HepG2 (cell line): ENCODE data around the gene NFIL3. TPM values are rescaled to one million over a fixed set of nuclear protein-coding genes. Genes with fewer than 3 reads are reported as not detected.

Source experiments
- AFF4 ChIP-seq: sonication (generic); formaldehyde crosslinking; IDR thresholded peaks from 2 replicates; pipeline ENCODE4 v1.4.0; 2020; ENCODE audit warnings: missing genetic modification reagents
- KDM6A ChIP-seq: IDR thresholded peaks from 2 replicates; pipeline ENCODE4 v1.6.1; 2016; ENCODE audit warnings: low read depth
- LRRFIP1 ChIP-seq: sonication (generic); formaldehyde crosslinking; conservative IDR thresholded peaks from 2 replicates; pipeline ENCODE4 v1.4.0; 2020; ENCODE audit warnings: missing genetic modification reagents
- PREB ChIP-seq: sonication (generic); formaldehyde crosslinking; IDR thresholded peaks from 2 replicates; pipeline ENCODE4 v1.4.0; 2020; ENCODE audit warnings: missing genetic modification reagents
- RFX3 ChIP-seq: IDR thresholded peaks from 2 replicates; pipeline ENCODE4 v1.6.1; 2016; ENCODE audit warnings: missing biosample characterization, missing genetic modification reagents
- SAP130 ChIP-seq: IDR thresholded peaks from 2 replicates; pipeline ENCODE4 v1.6.1; 2016; ENCODE audit warnings: low read depth
- ZNF207 ChIP-seq: fragments of 450-650 bp; IDR thresholded peaks from 2 replicates; pipeline ENCODE4 v1.6.1; 2016; ENCODE audit warnings: antibody characterized with exemption, borderline replicate concordance
- ZNF468 ChIP-seq: sonication (generic); formaldehyde crosslinking; IDR thresholded peaks from 2 replicates; pipeline ENCODE4 v1.8.0; 2022; ENCODE audit warnings: mild to moderate bottlenecking, moderate library complexity, missing genetic modification reagents
- polyA plus RNA-seq, 8 experiments: library from polyadenylated mRNA; depleted of rRNA in 3 of 8; stranded (reverse) in 7 of 8; unstranded in 1 of 8; fragments of >200 nt; fragmentation: Illumina TruSeq in 4 of 8; extraction: Trizol in 4 of 8; gene quantifications; 2 replicates each; pipeline versions ENCODE4 v1.2.1 to v1.2.3, GENCODE V29; 2011 to 2016; ENCODE audit warnings: low read depth in 4 of 8, missing spikeins in 1 of 8, mixed read lengths in 1 of 8; ENCODE audit not compliant: insufficient read depth in 1 of 8
- total RNA-seq, 5 experiments: library from RNA; depleted of rRNA; stranded (reverse); fragments of >200 nt; fragmentation: Illumina TruSeq; extraction: Trizol; gene quantifications; 2 replicates each; pipeline ENCODE4 v1.2.3, GENCODE V29; 2016; ENCODE audit warnings: low read depth in 1 of 5
- TF ChIP-seq, protein P1 (sequence below): sonication (generic); formaldehyde crosslinking; IDR thresholded peaks from 2 replicates; pipeline ENCODE4 v1.4.0; 2020; ENCODE audit warnings: missing genetic modification reagents
- TF ChIP-seq, protein P2 (sequence below), 2 experiments: sonication (generic) in 1 of 2; formaldehyde crosslinking in 1 of 2; IDR thresholded peaks; 2 replicates each; pipeline versions ENCODE4 v1.4.0 to v1.6.1; 2018 to 2020; ENCODE audit warnings: missing genetic modification reagents in 2 of 2, borderline replicate concordance in 1 of 2, low read depth in 1 of 2, mild to moderate bottlenecking in 1 of 2, missing biosample characterization in 1 of 2
- TF ChIP-seq, protein P3 (sequence below): IDR thresholded peaks from 2 replicates; pipeline ENCODE4 v1.6.1; 2018; ENCODE audit warnings: missing genetic modification reagents
- TF ChIP-seq, protein P4 (sequence below): sonication (generic); formaldehyde crosslinking; IDR thresholded peaks from 2 replicates; pipeline ENCODE4 v1.4.0; 2020; ENCODE audit warnings: mild to moderate bottlenecking, missing genetic modification reagents
- TF ChIP-seq, protein P5 (sequence below): sonication (generic); formaldehyde crosslinking; IDR thresholded peaks from 2 replicates; pipeline ENCODE4 v1.5.0; 2020; ENCODE audit warnings: mild to moderate bottlenecking, missing genetic modification reagents, borderline replicate concordance

The NFIL3 gene
- total and polyA plus RNA-seq, 2 of the 13 experiments (the other 11 are each of a cell fraction or from before 2014, with no cell fraction given) = 46.6 to 54.2 TPM

- TF ChIP-seq LRRFIP1 (CRISPR knock-in tag) (no peak), PREB (no peak), ZNF207 (no peak), ZNF468 (CRISPR knock-in tag) (no peak), RFX3 (CRISPR knock-in tag) (no peak), SAP130 (CRISPR knock-in tag) (peak; percentile 16; the same call in 1 of the 2 replicates), AFF4 (CRISPR knock-in tag) (0 out of 2 replicates have a peak, but pooled peaks have one; percentile 33), KDM6A (CRISPR knock-in tag) (no peak)
- TF ChIP-seq, protein P1, sequence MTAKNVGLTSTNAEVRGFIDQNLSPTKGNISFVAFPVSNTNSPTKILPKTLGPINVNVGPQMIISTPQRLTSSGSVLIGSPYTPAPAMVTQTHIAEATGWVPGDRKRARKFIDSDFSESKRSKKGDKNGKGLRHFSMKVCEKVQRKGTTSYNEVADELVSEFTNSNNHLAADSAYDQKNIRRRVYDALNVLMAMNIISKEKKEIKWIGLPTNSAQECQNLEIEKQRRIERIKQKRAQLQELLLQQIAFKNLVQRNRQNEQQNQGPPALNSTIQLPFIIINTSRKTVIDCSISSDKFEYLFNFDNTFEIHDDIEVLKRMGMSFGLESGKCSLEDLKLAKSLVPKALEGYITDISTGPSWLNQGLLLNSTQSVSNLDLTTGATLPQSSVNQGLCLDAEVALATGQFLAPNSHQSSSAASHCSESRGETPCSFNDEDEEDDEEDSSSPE (CRISPR knock-in tag) = no peak
- TF ChIP-seq, protein P2, sequence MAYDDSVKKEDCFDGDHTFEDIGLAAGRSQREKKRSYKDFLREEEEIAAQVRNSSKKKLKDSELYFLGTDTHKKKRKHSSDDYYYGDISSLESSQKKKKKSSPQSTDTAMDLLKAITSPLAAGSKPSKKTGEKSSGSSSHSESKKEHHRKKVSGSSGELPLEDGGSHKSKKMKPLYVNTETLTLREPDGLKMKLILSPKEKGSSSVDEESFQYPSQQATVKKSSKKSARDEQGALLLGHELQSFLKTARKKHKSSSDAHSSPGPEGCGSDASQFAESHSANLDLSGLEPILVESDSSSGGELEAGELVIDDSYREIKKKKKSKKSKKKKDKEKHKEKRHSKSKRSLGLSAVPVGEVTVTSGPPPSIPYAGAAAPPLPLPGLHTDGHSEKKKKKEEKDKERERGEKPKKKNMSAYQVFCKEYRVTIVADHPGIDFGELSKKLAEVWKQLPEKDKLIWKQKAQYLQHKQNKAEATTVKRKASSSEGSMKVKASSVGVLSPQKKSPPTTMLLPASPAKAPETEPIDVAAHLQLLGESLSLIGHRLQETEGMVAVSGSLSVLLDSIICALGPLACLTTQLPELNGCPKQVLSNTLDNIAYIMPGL (CRISPR knock-in tag; IDR thresholded peaks at IDR 0.05; ENCODE audit: borderline replicate concordance in 1 of 2, low read depth in 1 of 2) = peak; percentile 52 to 75; a peak in 3 of 4 replicates
- TF ChIP-seq, protein P3, sequence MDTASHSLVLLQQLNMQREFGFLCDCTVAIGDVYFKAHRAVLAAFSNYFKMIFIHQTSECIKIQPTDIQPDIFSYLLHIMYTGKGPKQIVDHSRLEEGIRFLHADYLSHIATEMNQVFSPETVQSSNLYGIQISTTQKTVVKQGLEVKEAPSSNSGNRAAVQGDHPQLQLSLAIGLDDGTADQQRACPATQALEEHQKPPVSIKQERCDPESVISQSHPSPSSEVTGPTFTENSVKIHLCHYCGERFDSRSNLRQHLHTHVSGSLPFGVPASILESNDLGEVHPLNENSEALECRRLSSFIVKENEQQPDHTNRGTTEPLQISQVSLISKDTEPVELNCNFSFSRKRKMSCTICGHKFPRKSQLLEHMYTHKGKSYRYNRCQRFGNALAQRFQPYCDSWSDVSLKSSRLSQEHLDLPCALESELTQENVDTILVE = no peak
- TF ChIP-seq, protein P4, sequence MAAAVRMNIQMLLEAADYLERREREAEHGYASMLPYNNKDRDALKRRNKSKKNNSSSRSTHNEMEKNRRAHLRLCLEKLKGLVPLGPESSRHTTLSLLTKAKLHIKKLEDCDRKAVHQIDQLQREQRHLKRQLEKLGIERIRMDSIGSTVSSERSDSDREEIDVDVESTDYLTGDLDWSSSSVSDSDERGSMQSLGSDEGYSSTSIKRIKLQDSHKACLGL (CRISPR knock-in tag) = no peak
- TF ChIP-seq, protein P5, sequence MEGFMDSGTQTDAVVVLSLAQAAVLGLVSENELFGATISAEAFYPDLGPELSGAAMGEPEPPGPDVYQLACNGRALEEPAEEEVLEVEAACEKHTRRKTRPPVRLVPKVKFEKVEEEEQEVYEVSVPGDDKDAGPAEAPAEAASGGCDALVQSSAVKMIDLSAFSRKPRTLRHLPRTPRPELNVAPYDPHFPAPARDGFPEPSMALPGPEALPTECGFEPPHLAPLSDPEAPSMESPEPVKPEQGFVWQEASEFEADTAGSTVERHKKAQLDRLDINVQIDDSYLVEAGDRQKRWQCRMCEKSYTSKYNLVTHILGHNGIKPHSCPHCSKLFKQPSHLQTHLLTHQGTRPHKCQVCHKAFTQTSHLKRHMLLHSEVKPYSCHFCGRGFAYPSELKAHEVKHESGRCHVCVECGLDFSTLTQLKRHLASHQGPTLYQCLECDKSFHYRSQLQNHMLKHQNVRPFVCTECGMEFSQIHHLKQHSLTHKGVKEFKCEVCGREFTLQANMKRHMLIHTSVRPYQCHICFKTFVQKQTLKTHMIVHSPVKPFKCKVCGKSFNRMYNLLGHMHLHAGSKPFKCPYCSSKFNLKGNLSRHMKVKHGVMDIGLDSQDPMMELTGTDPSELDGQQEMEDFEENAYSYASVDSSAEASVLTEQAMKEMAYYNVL (CRISPR knock-in tag) = no peak; the same call in 1 of the 2 replicates
Observed at GRCh38 chr9:91421128-91421765, 2.4 kb downstream of the NFIL3 start (continued).
